ENCODE measurements around the gene SLC6A11.

The SLC6A11 gene

DNA sequence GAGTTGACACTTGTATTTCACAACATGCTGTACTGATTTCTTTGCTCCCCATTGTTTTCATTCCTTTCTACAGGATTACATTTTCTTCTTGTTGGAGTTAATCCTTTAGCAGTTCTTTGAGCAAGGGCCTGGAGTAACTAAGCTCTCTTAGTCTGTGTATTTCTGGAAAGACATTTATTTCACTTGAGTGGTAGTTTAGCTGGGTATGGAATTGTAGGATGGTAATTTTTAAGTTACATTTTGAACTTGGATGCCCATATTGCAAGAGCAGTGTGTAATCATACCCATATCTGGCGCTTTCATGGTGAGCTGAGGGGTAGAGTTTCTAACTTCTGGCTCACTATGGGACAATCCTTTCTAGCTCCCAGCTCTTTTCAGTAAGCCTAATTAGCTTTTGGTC lies 74.6 kb downstream of the SLC6A11 start:
- DNase-seq: no peak

DNA sequence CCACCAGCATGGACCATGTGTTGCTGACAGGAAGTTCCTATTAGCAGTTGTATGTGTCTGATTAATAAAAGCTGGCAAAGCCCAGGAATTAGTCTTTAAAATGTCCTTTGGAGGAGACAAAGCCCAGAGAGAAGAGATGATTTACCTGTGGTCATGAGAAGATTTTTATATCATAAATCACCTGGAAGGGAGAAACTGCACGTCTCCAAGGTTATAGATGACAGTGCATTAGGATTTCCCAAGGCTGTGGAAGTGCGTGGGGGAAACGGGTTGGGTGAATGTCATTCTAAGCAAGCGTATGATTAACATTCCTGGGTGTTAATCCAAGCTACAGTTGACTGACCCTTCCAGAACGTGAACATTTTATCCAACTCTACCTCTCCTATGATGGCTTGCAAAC lies 76.6 kb downstream of the SLC6A11 start:
- DNase-seq: no peak

DNA sequence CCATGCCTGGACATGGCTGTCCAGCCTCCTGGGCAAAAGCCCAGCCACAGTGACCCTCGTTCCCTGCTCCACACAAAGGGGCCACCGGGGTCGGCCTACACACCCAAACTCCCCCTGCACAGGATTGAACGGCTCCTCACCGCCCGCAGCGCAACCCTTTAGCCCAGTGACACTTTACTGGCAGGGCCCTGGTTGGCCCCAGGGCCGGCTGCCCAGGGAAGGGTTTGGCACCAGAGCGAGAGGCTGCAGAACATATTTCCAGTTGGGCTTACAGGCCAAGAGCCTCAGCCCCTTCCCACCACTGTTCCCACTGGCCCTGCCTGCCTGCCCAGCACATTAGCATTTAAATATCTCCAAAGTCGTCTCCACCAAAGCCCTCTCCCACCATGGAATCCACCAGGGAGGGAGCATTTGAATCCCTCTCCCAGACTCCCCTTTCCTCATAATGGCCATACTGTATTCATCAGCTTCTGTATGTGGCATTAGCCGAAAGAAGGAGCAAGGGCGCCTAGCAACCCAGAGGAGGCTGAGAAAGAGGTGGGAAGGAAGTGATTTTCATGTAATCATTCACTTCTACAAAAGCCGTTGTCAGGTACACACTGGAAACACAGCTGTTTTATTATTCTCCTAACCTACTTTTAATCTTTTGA lies 85.4 kb downstream of the SLC6A11 start:
- DNase-seq: no peak

DNA sequence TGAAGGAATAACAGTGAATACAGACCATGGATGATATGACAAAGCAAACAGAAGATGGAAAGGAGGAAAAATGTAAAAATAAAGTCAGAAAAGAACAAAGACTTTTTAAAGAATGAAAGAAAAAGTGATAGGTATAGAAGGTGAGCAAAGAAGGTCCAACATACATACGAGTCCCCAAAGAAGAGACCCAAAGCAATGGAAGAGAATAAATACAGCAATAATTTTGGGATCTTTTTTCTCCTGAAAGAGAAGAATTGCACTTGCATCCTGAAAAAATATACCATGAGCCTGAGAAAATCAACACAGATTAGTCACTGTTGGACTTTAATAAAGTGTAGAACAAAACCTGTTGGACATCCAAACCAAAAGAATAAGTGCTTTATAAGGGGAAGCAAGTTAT lies 91.2 kb downstream of the SLC6A11 start:
- no peak for DNase-seq

DNA sequence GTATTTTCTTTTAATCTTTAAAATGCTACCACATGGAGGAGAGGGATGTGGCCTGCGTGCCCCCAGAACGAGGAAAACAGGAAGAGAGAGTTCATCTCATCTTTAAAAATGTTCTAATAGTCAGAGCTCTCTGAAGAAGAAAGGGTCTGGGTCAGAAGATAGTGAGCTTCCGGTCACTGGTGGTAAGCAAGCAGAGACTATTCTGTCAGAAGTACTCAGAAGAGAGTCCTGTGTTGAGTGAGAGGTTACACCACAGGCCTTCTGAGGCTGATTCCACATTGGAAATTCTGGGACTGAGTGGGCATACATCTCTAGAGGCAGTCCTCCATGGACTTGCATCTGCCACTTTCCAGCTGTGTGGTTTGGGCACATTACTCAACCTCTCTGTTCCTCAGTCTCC lies 94.3 kb downstream of the SLC6A11 start:
- no peak for DNase-seq

DNA sequence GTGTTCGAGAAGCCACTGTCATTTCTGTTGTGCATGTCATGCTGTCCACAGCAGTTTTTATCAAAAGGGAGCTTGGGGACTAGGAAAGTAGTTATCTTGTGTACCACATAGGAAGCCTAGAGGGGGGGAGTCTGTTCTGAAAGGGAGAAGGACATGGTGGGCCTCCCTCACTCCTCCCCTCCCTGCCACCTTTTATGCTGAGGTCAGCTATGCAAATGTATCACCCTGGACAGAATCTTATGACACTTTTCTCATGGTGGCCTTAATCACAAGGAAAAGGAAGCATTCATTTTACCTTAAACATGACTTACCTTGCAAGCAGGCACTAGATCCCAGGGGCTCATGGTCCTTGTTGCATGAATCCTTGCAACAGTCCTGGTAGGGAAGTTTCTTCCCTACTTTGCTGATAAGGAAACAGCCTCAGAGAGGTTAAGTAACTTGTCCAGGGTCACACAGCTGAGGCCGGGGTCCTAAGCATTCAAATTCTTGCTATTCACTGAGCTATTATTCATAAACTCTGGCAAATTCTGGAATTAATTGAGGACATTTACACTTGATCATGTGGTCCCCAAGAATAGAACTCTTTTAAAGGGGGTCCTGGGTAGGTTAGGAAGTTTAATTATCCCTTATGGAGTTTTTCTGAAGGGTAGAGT lies 95.4 kb downstream of the SLC6A11 start:
- DNase-seq: no peak

DNA sequence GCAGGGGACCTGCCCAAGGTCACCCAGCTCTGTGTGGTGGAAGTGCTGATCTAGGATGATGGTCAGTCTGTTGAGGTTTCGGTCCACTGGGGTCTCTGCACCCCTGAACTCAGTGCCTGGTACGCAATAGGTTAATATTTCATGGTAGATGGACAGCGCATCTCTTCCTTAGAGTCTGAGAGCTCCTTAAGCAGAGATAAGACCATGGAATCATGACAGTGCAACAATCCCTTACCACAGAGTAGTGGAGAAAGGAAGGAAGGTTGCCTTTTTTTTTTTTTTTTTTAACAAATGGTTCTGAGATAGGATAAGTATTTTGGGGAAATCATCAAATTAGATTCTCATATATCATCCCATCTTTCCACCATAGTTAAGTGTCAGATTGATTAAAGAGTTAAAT lies 96.8 kb downstream of the SLC6A11 start:
- no peak for DNase-seq

DNA sequence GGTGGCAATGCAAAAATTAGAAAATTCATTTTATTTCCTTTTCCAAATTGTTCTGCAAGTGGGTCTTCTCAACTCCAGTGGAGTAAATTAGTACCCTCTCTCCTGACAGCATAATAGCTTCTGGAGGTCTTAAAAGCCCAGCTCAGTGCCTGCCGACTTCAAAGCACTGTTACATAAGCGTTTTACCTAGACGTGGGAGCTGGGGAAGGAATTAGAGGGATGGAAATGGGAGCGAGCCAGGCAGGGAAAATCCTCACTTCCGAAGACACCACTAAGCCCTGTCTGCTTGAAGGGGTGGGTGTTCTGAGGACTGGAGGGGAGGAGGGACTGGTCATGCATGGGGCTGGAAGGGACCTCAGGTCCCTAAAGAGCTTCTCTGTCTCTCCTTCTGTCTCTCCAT lies 99.3 kb downstream of the SLC6A11 start:
- DNase-seq: no peak

DNA sequence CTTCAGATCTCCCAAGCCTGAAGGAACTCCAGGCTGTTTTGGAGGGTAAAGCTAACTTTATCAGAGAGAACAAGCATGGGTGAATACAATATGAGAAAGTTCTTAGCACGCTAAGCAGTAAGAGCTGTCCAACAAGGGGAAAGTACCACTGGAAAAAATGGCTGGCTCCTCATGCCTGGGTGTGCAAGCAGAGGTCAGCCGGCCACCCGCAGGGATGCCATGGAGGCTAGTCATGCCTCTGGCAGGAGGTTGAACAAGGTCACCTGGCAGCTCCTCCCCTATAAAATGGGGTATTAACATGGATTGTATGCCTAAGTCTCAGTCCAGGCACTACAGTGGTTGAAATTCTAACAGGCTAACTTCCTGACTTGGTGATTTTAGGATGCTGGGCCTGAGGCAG lies 101.1 kb downstream of the SLC6A11 start:
- DNase-seq: no peak

DNA sequence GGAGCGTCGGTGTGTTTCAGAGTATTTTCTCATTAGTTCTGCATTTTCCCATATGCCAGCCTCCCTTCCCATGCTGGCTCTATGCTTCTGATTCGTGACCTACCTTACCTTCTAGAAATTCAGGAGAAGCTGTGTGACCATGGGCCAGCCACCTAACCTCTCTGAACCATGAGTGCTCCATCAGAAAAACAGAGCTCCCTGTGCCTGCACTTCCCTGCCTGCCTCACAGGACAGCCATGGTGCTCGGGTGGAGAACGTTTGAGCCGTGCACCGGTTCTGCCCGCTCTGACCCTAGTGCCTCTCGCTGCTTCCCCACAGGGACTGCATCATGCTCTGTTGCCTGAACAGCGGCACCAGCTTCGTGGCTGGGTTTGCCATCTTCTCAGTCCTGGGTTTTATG lies 102.0 kb downstream of the SLC6A11 start:
- no peak for DNase-seq

DNA sequence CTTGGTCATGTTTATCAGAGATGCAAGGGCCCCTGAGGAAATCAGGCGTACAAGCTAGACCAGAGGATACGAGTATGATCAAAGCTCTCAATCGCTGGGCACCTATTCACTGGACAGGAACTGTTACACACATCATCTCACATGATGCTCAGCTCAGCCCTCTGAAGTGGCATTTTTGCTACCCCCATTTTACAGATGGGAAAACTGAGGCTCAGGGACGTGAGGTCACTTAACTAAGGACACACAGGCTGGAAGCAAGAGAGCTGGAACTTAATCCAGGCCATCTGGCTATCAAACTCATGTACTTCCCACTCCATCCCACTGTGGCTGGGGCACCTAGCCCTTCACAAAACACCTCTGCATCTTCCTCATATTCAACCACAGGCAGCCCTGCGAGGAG lies 103.6 kb downstream of the SLC6A11 start:
- DNase-seq: no peak

DNA sequence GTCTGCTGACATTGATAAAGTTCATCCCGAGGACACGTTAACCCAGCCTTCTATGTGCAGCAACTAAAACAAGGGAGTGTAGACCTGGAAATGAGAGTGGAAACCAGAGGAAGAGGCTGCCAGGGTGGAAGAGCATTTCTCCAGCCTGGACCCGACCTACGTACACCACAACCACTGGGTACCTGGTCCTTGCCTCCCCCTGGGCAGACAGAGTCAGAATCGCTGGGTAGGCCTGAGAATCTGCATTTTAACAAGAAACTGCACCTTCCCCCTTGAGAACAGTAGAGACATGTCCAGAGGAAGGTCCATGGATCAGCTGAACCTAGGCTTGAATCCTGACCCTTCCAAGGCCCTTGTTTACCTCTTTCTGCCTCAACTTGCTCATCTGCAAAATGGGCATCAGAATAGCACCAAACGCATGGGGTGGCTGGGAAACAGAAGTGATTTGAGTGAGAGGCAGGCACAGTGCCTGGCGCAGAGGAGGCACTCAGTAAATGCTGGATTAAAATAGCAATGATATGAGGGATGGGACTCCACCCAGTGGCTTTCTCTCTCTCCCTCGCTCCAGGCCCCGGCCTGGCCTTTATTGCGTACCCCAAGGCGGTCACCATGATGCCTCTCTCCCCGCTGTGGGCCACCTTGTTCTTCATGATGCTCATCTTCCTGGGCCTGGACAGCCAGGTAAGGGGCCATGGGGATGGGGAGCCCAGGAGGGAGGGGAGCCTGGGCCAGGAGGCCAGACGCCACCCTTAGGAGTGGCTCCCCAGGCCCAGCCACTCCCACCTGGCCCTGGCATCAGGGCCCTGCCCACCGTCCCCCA lies 109.6 kb downstream of the SLC6A11 start:
- no peak for DNase-seq

DNA sequence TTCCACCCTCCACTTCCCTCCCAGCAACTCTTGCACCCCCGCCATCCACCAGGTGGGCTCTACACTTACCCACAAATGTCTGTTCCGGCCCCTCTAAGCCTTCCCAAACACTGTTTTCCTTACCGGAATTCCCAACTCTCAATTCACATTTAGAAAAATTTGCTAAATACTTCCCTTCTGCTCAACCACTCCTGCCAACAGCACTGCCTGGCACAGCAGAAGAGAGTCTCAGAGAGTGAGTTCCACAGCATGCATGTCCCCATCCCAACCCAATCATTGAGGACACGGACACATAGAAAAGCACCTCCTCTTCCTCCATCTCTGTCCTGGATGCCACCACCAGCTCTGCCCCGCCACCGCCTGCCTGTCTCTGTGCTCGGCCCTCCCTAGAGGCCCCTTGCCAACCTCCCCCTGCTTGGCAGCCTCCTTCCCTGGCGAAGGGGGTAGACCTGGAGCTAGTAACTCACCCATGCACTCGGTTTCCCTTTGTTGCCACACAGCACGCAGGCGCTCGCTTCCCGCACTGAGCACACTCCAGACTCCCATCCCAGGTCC lies 110.3 kb downstream of the SLC6A11 start:
- DNase-seq: no peak

DNA sequence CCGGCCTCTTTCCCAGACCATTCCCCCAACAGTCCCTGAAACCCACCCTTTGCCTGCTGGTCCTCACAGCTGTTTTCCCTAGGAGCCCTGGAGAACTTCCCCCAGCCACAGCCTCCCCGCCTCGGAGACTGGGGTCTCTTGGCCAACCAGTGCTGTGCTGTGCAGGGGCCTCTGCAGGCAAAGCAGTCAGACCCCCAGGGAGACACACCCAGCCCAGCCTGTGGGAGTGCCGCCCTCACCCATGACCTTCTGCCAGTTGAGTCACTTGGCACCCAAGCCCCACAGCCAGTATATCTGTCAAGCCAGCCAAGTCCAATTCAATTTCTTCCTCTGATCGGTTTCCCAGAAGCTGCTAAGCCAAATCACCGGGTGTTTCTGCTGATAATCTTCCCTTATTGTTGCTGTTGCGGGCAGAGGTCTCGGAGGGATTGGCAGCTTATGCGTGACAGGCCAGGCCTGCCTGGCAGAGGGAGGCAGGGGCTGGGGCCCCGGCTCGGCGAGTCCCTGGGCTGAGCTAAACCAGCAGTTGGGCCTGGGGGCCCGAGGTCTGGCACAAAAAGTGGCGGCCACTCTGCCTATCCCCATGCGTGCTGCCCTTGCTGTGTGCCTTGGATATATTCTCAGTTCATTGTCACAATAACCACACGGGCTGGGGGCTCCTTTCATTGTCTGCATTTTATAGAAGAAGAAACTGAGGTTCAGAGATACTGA lies 110.9 kb downstream of the SLC6A11 start:
- DNase-seq: no peak

DNA sequence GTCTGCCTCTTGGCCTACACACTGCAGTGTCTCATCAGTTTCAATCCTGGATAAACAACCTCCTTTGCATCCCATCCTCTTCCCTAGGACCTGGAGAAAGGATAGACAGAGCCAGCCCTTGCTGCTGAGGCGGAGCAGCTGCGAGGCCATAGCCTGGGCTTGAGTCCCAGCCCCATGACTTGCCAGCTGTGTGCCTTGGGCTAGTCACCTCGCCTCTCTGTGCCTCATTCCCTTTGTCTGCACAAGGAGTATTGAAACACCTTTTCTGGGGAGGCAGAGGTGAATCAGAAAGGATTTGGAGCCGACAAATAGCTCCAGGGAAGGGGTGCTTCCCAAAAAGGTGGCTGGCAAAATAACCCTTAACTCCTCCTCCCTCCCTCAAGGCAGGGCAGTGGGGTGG lies 111.5 kb downstream of the SLC6A11 start:
- DNase-seq: no peak

DNA sequence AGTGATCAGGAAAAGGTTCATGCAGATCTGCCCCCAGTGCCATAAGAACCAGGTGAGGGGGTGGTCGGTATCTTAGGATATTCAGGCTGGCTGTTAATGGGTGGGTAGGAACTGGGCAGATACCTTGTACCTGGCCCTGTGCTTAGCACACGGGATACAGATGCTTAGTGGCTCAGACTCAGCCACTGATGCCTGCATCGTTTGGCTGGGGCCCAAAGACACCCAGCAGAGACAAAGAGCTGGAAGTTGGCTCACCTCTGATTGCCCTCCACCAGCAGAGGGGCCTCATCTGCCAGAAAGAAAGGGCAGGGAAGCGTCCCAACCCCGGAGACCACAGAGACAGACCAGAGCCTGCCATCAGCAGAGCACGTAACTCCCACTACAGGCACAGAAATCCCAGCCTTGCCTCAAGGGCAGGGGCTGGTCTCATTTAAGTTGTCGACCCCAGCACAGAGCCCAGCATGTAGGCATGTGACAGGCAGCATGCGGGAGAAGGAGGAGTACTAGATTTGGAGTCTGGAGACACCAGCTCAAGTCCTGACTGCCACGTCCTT lies 112.5 kb downstream of the SLC6A11 start:
- DNase-seq: no peak

DNA sequence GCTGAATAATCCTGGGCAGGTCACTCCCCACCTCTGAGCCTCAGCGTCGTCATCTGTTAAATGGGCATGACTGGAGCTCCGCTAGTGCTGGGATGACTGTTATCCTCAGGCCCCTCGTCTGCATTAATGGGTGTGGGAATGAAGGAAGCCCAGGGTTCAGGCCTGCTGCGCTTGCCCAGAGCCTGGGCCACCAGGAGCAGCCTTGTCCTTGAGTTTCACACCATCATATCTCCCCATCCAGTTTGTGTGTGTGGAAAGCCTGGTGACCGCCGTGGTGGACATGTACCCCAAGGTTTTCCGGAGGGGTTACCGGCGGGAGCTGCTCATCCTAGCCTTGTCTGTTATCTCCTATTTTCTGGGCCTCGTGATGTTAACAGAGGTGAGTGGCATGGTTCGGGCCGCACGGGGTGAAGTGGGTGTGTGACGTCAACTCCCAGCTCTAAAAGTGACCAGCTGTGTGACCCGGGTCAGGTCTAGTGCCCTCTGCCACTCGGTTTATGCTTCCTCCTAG lies 113.0 kb downstream of the SLC6A11 start:
- no peak for DNase-seq

DNA sequence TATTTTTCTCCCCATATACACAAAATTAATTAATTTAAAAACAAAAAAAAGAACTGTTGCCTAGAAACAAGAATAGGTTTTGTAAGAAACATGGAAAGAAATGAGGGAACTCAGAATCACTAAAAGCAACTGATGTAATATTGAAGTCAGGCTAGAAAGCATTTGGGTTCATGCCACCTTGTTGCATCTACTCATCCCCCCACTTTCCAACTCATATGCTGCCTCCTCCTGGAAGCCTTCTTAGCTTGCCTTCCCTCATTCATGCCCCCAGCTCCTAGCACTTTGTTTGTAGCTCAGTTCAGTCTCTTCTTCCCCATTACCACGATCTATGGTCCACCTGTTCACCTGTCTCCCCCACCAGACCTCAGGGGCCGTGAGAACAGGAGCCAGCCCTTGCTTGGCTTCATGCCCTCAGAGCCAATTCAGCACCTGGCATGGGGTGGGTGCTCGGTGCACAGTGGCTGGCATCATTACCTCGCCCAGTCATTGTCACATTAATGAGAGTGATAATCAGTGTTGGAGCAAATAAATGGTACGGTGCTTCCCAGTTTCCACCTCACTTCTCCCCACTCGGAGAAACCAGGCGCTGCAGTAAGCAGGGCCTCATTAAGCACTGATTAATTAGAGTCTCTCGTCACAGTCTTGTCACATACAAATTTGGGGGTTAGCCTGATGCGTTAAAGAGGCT lies 114.1 kb downstream of the SLC6A11 start:
- no peak for DNase-seq

DNA sequence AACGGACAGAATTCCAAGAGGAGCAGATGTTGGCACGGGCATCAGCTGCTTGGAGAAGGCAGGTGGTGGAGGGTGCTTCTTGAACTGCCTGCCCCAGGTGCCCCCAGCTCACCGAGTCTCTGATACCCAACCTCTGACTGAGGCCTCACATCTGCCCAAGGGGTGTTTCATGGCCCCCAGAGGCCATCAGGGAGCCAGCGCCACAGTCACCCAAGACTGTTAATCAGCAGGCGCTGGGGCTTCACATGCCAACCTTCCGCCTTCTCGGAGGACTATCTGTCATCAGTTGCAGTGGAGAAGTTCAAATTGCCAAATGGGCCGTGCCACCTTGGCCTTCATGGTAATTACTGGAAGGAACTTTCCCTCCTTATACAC lies 114.6 kb downstream of the SLC6A11 start:
- no peak for DNase-seq

DNA sequence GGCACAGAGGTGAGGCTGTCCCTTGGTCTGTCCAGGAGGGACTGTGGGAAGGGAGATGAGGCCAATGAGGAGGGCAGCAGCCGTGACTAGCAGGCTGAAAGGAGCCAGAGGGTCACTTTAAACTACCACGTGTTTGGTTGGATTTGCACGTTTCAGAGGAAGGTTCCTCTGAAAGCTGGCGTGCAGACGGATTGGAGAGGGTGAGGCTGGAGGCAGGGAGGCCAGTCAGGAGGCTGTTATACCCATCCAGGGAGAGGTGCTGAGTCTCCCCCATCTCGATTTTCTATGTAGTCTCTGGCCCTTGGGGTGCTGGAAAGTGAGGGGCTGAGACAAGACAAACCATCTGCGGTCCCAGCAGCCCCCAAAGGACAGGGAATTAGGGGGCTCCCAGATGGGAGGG lies 116.6 kb downstream of the SLC6A11 start:
- DNase-seq: no peak

DNA sequence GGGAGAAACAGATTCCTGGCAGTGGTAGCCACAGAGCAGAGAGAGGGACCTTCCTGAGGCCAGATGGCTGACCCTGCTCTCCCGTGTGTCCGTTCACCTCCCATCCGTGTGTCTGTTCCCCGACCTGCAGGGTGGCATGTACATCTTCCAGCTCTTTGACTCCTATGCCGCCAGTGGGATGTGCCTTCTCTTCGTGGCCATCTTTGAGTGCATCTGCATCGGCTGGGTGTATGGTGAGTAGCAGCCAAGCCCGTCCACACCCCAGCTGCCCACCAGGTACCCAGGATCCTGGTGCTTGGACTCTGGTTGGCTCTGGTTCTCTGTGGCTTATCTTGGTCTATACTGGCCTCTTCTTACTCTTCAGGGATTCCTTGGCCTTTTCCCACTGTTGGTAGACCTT lies 117.0 kb downstream of the SLC6A11 start:
- DNase-seq: no peak

DNA sequence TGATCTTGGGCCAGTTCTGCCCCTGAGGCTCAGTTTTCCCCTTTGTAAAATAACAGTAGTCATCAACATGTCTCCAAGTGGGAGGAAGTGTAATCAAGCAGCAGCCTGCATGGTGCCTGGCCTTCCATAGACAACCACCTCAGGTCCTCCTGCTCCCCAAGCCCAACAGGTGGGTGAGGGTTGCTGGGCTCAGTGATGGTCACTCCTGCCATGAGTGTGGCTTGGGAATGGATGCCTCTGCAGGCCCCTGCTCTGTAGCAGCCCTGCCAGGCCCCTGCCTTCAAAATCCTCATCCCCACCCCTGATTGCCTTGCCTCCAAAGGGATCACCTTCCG lies 117.4 kb downstream of the SLC6A11 start:
- DNase-seq: no peak

Measured in activated T-cell treated with anti-CD3 and anti-CD28 coated beads for 4 hours (primary cell).